ENCODE data around the gene SNX5.

DNA sequence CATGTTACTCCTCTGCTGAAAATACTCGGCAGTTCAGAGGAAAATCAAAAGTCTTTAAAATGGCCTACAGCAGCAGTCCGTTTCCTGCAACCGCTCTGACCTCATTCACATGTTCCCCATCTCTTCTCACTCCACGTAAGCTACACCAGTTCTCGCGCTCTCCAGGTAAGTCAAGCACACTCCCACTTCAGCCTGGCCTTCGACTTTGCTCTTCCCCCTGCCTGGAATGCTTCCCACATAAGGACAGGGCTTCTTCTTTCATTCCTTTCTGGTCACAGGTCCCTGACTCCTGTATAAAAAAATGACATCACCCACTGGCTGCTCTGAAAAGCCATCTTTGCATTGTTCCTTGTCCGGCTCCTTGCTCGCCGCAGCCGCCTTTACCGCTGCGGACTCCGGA is 42.9 kb upstream of the SNX5 start:
- TF ChIP-seq, protein P1, sequence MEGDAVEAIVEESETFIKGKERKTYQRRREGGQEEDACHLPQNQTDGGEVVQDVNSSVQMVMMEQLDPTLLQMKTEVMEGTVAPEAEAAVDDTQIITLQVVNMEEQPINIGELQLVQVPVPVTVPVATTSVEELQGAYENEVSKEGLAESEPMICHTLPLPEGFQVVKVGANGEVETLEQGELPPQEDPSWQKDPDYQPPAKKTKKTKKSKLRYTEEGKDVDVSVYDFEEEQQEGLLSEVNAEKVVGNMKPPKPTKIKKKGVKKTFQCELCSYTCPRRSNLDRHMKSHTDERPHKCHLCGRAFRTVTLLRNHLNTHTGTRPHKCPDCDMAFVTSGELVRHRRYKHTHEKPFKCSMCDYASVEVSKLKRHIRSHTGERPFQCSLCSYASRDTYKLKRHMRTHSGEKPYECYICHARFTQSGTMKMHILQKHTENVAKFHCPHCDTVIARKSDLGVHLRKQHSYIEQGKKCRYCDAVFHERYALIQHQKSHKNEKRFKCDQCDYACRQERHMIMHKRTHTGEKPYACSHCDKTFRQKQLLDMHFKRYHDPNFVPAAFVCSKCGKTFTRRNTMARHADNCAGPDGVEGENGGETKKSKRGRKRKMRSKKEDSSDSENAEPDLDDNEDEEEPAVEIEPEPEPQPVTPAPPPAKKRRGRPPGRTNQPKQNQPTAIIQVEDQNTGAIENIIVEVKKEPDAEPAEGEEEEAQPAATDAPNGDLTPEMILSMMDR (IDR thresholded peaks at IDR 0.05; ENCODE audit: low read depth, low read length), result no peak
- no peak for TF ChIP-seq EZH2phosphoT487 (IDR thresholded peaks at IDR 0.05; ENCODE audit: low read depth)
